Body of pancreas (tissue), 4 donors: ENCODE measurements around the gene NACA.

Source experiments
- CTCF ChIP-seq, 7 experiments: fragments of 450-650 bp in 4 of 7; fragments of 200-600 bp in 3 of 7; sonication (generic) in 3 of 7; IDR thresholded peaks; one replicate each; pipeline ENCODE4 v1.5.1; 2016 to 2019; ENCODE audit warnings: antibody characterized with exemption in 7 of 7
- POLR2A ChIP-seq, 3 donors: fragments of 450-650 bp; IDR thresholded peaks; one replicate each; pipeline ENCODE4 v1.6.1; 2016; ENCODE audit warnings: antibody characterized with exemption in 3 of 3, mild to moderate bottlenecking in 2 of 3

- TF ChIP-seq CTCF (IDR thresholded peaks at IDR 0.05): no peak
- no peak for TF ChIP-seq POLR2A (IDR thresholded peaks at IDR 0.05)
These were observed 7.9 kb downstream of the NACA start for GRCh38 chr12:56716933-56717880.
